ENCODE measurements around the gene COPG1.

DNA sequence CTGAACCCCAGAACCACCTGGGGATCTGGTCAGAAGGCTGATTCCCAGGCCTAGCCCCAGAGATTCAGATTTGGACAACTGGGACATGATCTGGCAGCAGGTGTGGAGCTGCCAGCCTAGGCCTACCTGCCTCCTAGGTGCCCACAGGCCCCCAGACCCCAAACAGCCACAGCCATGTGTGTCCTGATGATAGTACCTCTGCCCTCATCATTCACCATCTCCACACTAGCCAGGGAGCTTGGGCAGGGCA, 63.9 kb downstream of the COPG1 start:
- TF ChIP-seq, protein P1, sequence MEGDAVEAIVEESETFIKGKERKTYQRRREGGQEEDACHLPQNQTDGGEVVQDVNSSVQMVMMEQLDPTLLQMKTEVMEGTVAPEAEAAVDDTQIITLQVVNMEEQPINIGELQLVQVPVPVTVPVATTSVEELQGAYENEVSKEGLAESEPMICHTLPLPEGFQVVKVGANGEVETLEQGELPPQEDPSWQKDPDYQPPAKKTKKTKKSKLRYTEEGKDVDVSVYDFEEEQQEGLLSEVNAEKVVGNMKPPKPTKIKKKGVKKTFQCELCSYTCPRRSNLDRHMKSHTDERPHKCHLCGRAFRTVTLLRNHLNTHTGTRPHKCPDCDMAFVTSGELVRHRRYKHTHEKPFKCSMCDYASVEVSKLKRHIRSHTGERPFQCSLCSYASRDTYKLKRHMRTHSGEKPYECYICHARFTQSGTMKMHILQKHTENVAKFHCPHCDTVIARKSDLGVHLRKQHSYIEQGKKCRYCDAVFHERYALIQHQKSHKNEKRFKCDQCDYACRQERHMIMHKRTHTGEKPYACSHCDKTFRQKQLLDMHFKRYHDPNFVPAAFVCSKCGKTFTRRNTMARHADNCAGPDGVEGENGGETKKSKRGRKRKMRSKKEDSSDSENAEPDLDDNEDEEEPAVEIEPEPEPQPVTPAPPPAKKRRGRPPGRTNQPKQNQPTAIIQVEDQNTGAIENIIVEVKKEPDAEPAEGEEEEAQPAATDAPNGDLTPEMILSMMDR (IDR thresholded peaks at IDR 0.05; ENCODE audit: low read length), result no peak
- TF ChIP-seq EZH2 (IDR thresholded peaks at IDR 0.05; ENCODE audit: borderline replicate concordance, low read length), result no peak

Measured in OCI-LY1 (cell line).